Endothelial cell of hepatic sinusoid (primary cell): ENCODE results near the gene FGR.

ENCODE experiments used
- in situ Hi-C: cut with HindIII; loops from 2 replicates; pipeline ENCODE4 v1.10.0; 2017; ENCODE audit warnings: low sequenced_read_pairs

The FGR gene

DNA sequence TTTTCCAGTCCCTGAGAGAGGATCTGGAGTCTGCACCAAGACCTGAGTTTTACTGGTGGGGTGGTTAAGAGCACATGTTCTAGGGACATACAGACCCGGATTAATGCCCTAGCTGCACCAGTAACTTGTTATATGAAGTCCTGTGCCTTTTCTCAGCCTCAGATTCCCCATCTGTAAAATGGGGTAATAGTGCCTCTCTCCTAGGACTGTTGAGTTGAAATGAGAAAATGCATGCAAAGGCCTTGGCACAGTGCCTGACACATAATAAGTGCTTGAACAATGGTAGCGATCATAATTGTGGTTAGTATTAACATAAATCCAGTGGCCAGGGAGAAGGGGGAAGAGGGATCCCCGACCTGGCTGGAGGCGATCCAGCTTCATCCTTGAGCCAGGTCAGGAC is 43.4 kb downstream of the FGR start:
- in situ Hi-C loops = no loop called here

GRCh38 chr1:27590917-27591508 is 44.0 kb downstream of the FGR start:
- in situ Hi-C loops = no loop called here

DNA sequence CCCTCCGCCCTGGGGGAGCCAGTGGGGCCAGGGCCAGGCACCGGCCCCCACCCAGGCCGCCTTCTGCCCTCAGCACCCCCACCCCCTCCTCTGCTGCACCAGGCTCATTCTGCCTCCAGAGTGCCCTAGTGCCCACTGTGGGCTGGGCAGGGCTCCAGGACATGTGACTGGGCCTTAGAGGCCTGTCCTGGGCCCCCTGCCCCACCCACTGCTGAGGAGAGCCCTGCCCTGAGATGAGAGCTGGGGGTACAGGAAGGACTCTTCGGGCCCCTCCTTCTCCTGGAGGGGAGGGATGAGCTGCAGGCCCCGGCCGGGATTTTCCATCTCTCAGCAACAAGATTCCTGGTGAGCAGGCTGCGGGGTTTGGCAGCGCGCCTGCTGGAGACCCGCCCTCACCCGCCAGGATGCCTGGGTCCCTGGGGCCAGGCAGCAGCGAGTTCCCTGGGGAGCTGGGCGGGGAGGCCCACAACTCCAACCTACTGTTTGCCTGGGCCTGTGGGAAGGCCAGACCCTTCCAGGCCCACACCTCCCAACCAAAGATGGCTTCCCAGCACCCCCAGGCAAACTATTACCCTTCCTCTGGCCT is 45.1 kb downstream of the FGR start:
- in situ Hi-C loops = no loop called here

DNA sequence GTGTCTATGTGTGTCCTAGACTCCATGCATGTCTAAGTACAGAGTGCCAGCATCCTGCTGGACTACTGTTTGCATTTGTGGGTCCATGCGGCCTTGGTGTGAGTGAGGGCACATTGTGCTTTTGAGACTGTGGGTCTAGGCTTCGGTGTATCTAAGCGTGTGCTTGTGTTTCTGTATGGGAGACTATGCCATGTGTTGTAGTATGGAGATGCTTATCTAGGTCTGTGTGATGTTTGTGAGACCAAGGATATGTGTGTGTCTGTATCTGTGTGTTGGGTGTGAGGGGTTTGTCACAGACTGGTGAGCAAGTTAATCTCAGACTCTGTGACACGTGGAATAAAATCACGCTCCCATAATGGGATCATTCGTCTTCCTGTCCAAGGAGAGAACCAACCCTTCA is 45.5 kb downstream of the FGR start:
- in situ Hi-C loops = no loop called here

GRCh38 chr1:27588256-27589232 is 46.4 kb downstream of the FGR start:
- in situ Hi-C loops = no loop called here

DNA sequence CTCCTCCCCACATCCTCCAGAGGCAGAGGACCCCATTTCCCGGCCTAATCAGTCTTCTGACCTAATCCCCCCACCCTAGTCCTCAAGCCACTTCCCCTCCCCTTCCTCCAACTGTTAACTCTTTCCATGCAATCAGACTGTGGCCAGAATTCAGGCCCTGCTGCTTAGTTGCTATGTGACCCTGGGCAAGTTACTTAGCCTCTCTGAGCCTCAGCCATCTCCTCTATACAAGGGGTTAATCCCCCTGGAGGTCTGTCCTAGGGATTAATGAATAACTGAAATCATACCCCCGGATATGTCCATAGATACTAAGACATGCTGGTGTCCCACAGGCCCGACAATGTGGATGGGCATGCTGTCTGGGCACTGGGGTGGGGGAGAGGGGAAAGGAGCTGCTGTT is 49.3 kb downstream of the FGR start:
- in situ Hi-C loops = no loop called here

DNA sequence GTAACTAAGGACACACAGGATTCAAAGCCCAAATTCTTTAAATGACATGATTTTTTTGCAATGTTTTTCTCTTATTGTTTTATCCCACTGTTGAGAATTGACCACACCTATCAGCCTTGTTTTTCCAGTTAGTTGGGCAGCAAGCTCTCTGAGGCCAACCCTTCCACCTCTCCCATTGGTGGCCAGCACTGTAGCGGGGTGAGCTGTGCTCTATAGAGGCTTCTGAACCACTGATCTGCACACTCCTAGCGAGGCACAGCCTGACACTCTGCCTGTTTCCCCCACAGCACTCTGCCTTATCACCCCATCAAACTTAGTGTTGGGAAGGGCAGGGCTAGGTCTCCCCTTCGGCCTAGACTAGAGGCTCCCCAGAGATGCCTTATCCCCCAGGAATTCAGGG is 50.5 kb downstream of the FGR start:
- in situ Hi-C loops = no loop called here

- in situ Hi-C loops = no loop called here
Observed at GRCh38 chr1:27583479-27583878, 51.5 kb downstream of the FGR start.

DNA sequence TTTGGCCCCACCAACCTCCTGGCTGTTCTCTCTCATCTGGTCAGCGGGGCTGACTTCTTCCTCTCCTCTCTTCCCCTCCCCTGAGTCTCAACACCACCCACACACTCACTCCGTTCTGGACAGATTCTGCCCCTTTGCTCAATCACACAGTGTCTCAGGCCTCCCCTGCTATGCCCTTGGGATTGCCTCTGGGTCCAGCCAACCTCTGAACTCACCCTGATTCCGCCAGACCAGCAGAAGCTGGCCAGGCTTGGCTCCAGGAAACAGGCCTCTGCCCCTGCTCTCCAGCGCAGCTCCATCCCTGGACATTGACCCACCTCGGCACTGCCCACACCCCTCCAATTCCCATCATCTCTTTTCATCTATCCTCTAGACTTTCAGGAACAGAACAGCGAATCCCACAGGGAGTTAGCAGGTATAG is 53.2 kb downstream of the FGR start:
- in situ Hi-C loops = no loop called here

DNA sequence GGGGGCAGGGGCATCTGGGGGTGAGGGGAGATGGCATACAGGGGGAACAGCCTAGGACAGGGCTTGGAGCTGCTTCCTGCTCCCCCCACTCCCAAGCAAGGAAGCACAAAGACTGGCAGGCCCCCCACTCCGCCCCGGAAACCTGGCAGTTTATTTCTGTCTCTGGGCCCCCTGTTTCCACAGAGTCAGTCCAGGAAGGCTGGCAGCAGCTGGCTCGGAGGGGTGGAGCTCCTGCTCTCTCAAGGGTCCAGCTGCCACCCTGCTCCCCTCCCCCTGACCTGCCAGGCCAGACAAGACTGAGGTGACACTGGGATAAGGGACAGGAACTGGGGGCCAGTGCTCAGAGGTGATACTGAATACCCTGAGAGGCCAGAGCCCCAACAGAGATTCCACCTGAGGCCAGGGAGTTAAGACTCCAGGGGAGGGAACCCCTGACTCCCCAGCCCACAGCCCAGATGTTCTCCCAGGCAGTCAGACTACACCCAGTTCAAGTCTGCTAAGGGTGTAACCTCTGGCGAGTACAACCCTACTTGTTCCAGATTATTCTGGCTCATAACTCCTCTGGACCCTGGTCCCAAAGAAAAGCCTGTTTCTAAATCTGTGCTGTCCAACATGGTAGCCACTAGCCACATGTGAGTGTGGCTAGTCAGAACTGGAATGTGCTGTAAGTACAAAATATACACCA is 57.3 kb downstream of the FGR start:
- in situ Hi-C loops = no loop called here

DNA sequence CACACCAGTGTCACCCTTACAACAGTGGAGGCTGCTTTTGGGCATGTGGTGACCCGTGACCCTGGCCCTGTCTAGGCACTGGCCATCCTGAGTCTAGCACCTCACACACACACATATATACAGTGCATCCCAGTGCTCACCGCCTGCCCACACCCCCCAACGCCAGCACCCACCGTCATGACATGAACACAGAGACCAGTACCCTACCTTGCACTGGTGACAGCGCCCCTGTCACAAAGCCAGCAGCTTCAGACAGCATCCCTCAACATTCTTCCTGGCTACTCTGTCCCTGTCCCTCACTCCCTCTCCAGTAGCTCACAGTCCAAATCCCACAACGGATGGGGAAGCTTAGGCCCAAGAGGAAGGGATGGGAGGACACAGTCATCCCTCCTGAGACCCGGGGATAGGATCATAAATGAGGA is 58.2 kb downstream of the FGR start:
- in situ Hi-C loops = no loop called here

DNA sequence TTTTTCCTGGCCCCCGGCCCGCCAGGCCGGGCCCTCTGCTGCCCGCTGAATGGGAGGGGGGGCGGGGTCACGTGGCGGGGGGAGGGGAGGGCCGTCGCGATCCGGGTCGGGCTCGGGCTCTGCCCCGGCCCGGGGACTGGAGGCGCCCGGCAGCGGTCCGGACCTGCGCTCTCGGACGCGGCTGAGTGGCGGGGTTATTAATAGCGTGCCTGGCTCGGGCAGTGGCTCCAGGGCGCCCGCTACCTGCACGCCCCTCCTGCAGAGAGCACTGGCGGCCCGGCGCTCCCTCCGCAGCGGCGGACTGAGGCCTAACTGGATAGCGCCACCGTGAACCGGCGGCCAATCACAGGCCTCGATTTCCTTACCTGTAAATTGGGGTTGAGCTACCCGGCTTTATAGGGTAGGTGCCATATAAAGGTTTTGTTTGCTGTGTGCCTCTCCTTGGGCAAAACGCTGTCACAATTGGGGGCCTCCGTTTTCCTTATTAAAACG is 59.1 kb downstream of the FGR start:
- in situ Hi-C loops = no loop called here

- in situ Hi-C loops = no loop called here
Observed at GRCh38 chr1:27574871-27575831, 59.8 kb downstream of the FGR start.

DNA sequence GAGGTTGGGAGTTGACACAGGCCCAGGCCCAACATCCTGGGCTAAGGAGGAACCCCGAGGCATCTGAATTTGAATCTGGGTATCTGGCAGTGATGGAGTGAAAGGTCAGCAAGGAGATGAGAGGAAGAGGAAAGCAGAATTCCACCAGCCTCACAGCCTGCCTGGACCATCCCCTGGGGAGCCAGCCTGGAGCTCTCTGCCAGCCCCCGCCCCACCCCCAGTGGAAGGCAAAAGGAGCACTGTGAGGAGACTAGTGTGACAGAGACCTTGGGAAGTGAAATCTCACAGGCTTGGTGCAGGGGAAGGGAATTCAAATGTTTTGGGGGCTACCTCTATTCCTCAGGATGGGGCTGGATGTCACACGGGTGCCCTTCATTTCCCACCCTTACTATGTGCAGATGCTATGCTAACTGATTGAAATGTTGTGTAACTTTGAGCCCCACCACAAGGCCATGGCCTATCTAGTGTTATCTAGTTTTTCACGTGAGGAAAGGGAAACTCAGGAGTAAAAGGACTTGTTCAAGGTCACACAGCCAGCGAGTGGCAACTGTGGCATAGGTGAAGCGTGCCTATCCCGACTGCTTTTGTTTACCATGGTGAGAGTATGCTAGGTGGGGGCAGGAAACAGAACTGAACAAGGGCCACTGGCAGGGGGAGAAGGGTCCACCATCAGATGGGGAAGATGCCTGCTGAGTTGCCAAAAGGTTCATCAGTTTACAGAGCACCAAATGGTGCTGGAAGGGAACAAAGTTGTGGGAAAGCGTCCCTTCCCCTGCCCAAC is 60.8 kb downstream of the FGR start:
- in situ Hi-C loops = no loop called here

DNA sequence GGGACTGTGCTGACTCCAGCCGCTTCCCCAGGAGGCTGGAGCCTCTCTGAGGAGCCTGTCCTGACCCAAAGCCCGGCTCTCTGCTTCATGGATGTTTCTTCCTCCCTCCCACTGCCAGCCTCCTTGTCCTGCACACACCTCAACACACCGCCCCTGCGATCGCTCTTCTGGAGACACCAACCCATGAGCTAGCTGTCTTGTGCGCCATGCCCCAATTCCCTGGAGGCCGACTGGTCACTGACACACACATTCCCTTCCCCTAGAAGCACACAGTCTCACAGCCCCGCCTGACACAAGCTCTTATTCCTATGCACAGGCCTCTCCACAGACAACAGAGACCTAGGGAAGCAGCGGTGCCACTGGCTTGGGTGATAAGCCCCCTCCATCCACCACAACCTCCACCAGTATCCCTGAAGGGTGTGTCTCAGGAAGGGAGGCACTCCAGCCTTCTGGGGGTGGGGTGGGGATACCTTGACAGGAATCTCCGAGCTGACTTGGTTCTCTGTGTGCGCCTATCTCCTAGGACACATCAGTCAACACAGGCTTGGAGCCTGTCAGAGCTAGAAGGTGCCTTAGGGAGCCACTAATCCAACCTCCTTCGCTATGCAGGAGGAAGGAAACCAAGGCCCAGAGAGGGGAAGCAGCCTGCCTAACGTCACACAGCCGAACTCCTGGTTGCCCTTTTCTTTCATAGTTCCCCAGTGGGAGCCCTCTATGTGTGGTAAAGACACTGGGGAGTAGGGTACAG is 62.1 kb downstream of the FGR start:
- in situ Hi-C loops = no loop called here

DNA sequence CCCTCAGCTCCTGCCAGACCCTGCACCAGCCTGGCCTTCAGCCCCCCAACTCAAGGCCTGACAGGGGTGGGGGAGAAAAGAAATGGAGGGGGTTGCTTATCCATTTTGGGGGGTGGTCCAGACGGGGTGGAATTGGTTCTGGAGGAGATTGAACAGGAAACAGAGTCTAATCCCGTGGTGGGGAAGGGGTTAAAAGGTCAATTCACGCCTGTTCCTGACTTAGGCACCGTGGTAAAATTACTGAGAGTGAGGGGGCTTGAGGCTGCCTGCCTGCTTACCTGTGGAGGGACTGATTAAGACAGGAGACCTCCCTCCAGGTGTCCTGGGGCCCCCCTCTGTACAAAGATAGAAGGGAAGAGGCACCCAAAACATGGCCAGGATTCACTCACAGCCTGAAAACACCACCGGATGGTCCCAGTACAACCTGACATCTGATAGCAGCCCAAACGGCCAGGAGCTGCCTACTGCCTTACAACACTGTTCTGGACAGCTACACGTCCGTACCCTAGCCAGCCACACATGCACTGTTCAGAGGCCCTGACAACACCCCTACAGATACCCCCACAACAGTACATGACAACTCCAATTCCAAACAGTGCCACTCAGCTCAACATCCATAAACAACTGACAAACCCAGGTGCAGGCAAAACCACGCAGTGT is 62.8 kb downstream of the FGR start:
- in situ Hi-C loops = no loop called here

GRCh38 chr1:27571439-27572018 is 63.5 kb downstream of the FGR start:
- in situ Hi-C loops = no loop called here

DNA sequence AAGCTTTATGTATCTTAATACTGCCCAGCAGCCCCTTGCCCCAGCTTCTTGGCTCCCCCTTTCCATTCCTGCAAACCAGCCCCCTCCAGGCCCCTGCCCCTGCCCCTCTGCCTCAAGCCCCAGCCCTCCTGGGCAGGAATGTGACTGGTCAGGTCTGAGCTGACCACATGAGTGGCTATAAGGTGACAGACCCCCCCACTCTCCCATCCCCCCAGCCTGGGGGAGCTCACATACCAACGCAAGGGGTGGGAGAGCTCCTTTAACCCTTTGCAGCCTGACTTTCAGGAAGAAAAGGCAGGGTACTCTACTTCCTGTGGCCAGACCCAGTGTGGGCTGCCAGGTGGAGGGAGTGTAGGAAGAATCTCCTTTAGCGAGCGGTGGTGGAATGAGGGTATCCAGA is 64.2 kb downstream of the FGR start:
- in situ Hi-C loops = no loop called here
